HepG2 (cell line): ENCODE results near the gene NR2F1. TPM values are rescaled to one million over a fixed set of nuclear protein-coding genes. Genes with fewer than 3 reads are reported as not detected.

Experiments
- ATF7 ChIP-seq, 2 experiments: fragments of 450-650 bp in 1 of 2; sonication (generic) in 1 of 2; formaldehyde crosslinking in 1 of 2; IDR thresholded peaks; 2 replicates each; pipeline versions ENCODE4 v1.4.0 to v1.6.1; 2016 to 2020; ENCODE audit warnings: antibody characterized with exemption in 1 of 2, mild to moderate bottlenecking in 1 of 2, missing genetic modification reagents in 1 of 2
- FOXO1 ChIP-seq: sonication (generic); formaldehyde crosslinking; IDR thresholded peaks from 2 replicates; pipeline ENCODE4 v1.4.0; 2020; ENCODE audit warnings: missing genetic modification reagents
- FUBP1 ChIP-seq: sonication (generic); formaldehyde crosslinking; IDR thresholded peaks from 2 replicates; pipeline ENCODE4 v1.5.1; 2020; ENCODE audit warnings: missing genetic modification reagents, mild to moderate bottlenecking, borderline replicate concordance
- GATAD2A ChIP-seq: IDR thresholded peaks from 2 replicates; pipeline ENCODE4 v1.6.1; 2016
- IKZF4 ChIP-seq: sonication (generic); formaldehyde crosslinking; IDR thresholded peaks from 2 replicates; pipeline ENCODE4 v1.5.1; 2020; ENCODE audit warnings: borderline replicate concordance, mild to moderate bottlenecking, low read depth, missing genetic modification reagents; ENCODE audit errors: not compliant biosample characterization
- MAX ChIP-seq: IDR thresholded peaks from 2 replicates; pipeline ENCODE4 v1.6.1; 2012; ENCODE audit warnings: inconsistent platforms
- MIER3 ChIP-seq: IDR thresholded peaks from 2 replicates; pipeline ENCODE4 v1.6.1; 2016; ENCODE audit warnings: missing compliant biosample characterization, borderline replicate concordance
- MXD4 ChIP-seq: IDR thresholded peaks from 2 replicates; pipeline ENCODE4 v1.6.1; 2016; ENCODE audit warnings: mild to moderate bottlenecking, missing biosample characterization, missing genetic modification reagents
- NR2F6 ChIP-seq, 2 experiments: IDR thresholded peaks; 2 replicates each; pipeline ENCODE4 v1.6.1; 2016; ENCODE audit warnings: antibody characterized with exemption in 1 of 2, mild to moderate bottlenecking in 1 of 2
- RARA ChIP-seq: IDR thresholded peaks from 2 replicates; pipeline ENCODE4 v1.6.1; 2016; ENCODE audit warnings: missing genetic modification reagents, missing compliant biosample characterization
- REXO4 ChIP-seq: sonication (generic); formaldehyde crosslinking; IDR thresholded peaks from 2 replicates; pipeline ENCODE4 v1.8.0; 2022; ENCODE audit warnings: missing genetic modification reagents, mild to moderate bottlenecking, borderline replicate concordance
- SOX6 ChIP-seq, 2 experiments: fragments of 450-650 bp in 1 of 2; sonication (generic) in 1 of 2; formaldehyde crosslinking in 1 of 2; IDR thresholded peaks; 2 replicates each; pipeline versions ENCODE4 v1.4.0 to v1.6.1; 2017 to 2020; ENCODE audit warnings: antibody characterized with exemption in 1 of 2, mild to moderate bottlenecking in 1 of 2, missing genetic modification reagents in 1 of 2
- ZHX1 ChIP-seq: sonication (generic); formaldehyde crosslinking; IDR thresholded peaks from 2 replicates; pipeline ENCODE4 v1.8.1; 2022; ENCODE audit warnings: low read depth, mild to moderate bottlenecking, missing genetic modification reagents
- ZNF101 ChIP-seq: sonication (generic); formaldehyde crosslinking; IDR thresholded peaks from 2 replicates; pipeline ENCODE4 v1.4.0; 2020; ENCODE audit warnings: mild to moderate bottlenecking, low read depth, missing genetic modification reagents, borderline replicate concordance
- ZNF556 ChIP-seq: sonication (generic); formaldehyde crosslinking; IDR thresholded peaks from 2 replicates; pipeline ENCODE4 v1.4.0; 2020; ENCODE audit warnings: mild to moderate bottlenecking, missing genetic modification reagents, borderline replicate concordance
- ZNF569 ChIP-seq: sonication (generic); formaldehyde crosslinking; IDR thresholded peaks from 2 replicates; pipeline ENCODE4 v1.5.0; 2020; ENCODE audit warnings: mild to moderate bottlenecking, missing genetic modification reagents, moderate library complexity, borderline replicate concordance
- ZNF570 ChIP-seq: sonication (generic); formaldehyde crosslinking; IDR thresholded peaks from 2 replicates; pipeline ENCODE4 v1.4.0; 2020; ENCODE audit warnings: mild to moderate bottlenecking, missing genetic modification reagents, borderline replicate concordance
- ZNF639 ChIP-seq: conservative IDR thresholded peaks from 2 replicates; pipeline ENCODE4 v1.6.1; 2018; ENCODE audit warnings: missing genetic modification reagents
- ZNF710 ChIP-seq: sonication (generic); formaldehyde crosslinking; IDR thresholded peaks from 2 replicates; pipeline ENCODE4 v1.5.0; 2020; ENCODE audit warnings: mild to moderate bottlenecking, missing genetic modification reagents, borderline replicate concordance
- polyA plus RNA-seq, 8 experiments: library from polyadenylated mRNA; depleted of rRNA in 3 of 8; stranded (reverse) in 7 of 8; unstranded in 1 of 8; fragments of >200 nt; fragmentation: Illumina TruSeq in 4 of 8; extraction: Trizol in 4 of 8; gene quantifications; 2 replicates each; pipeline versions ENCODE4 v1.2.1 to v1.2.3, GENCODE V29; 2011 to 2016; ENCODE audit warnings: low read depth in 4 of 8, missing spikeins in 1 of 8, mixed read lengths in 1 of 8; ENCODE audit not compliant: insufficient read depth in 1 of 8
- total RNA-seq, 5 experiments: library from RNA; depleted of rRNA; stranded (reverse); fragments of >200 nt; fragmentation: Illumina TruSeq; extraction: Trizol; gene quantifications; 2 replicates each; pipeline ENCODE4 v1.2.3, GENCODE V29; 2016; ENCODE audit warnings: low read depth in 1 of 5

NR2F1 gene
- total and polyA plus RNA-seq, 2 of the 13 experiments (the other 11 are each of a cell fraction or from before 2014, with no cell fraction given) = 17.1 to 59.7 TPM

GRCh38 chr5:93582677-93583438, at the start of gene NR2F1 (continued):
- TF ChIP-seq ZHX1 (CRISPR knock-in tag) (peak; percentile 26; the same call in 1 of the 2 replicates), GATAD2A (peak; percentile 63; the same call in 1 of the 2 replicates), MAX (no peak), ZNF639 (no peak), REXO4 (CRISPR knock-in tag) (no peak), MIER3 (CRISPR knock-in tag) (peak; percentile 59; the same call in 1 of the 2 replicates), ZNF569 (no peak), ZNF710 (CRISPR knock-in tag) (peak; percentile 98), ZNF101 (CRISPR knock-in tag) (no peak), FUBP1 (CRISPR knock-in tag) (0 out of 2 replicates have a peak, but pooled peaks have one; percentile 47), IKZF4 (no peak), SOX6 (IDR thresholded peaks at IDR 0.05) (no peak), SOX6 (CRISPR knock-in tag; IDR thresholded peaks at IDR 0.05) (peak; percentile 83), ATF7 (IDR thresholded peaks at IDR 0.05) (no peak), ATF7 (CRISPR knock-in tag; IDR thresholded peaks at IDR 0.05) (peak; percentile 79; the same call in 1 of the 2 replicates), RARA (CRISPR knock-in tag) (peak; percentile 63), MXD4 (CRISPR knock-in tag) (no peak), FOXO1 (CRISPR knock-in tag) (peak; percentile 76), NR2F6 (IDR thresholded peaks at IDR 0.05) (no peak; the same call in 1 of the 2 replicates), NR2F6 (CRISPR knock-in tag; IDR thresholded peaks at IDR 0.05) (peak; percentile 69; the same call in 1 of the 2 replicates), ZNF556 (CRISPR knock-in tag) (peak; percentile 88), ZNF570 (no peak)
